ENCODE results near the gene KNDC1.

- TF ChIP-seq POLR2A (IDR thresholded peaks at IDR 0.05): no peak
- TF ChIP-seq CTCF (IDR thresholded peaks at IDR 0.05): no peak
Observed at GRCh38 chr10:133237588-133238465, 77.8 kb downstream of the KNDC1 start, which contains the start of gene VENTX.

Data from right lobe of liver (tissue), 4 donors.